ENCODE results near the gene TAB3.

TAB3 gene

GRCh38 chrX:30865015-30865414, 24.0 kb downstream of the TAB3 start:
- TF ChIP-seq TAF1 (IDR thresholded peaks at IDR 0.05; ENCODE audit: borderline replicate concordance, insufficient read depth, low read length) = no peak
- no peak for TF ChIP-seq SIN3A (IDR thresholded peaks at IDR 0.05; ENCODE audit: borderline replicate concordance, insufficient read depth, low read length)
- no peak for TF ChIP-seq FOXP2 (optimal IDR thresholded peaks at IDR 0.05; ENCODE audit: borderline replicate concordance, extremely low read depth, extremely low read length, insufficient read depth)
- TF ChIP-seq, protein P1, sequence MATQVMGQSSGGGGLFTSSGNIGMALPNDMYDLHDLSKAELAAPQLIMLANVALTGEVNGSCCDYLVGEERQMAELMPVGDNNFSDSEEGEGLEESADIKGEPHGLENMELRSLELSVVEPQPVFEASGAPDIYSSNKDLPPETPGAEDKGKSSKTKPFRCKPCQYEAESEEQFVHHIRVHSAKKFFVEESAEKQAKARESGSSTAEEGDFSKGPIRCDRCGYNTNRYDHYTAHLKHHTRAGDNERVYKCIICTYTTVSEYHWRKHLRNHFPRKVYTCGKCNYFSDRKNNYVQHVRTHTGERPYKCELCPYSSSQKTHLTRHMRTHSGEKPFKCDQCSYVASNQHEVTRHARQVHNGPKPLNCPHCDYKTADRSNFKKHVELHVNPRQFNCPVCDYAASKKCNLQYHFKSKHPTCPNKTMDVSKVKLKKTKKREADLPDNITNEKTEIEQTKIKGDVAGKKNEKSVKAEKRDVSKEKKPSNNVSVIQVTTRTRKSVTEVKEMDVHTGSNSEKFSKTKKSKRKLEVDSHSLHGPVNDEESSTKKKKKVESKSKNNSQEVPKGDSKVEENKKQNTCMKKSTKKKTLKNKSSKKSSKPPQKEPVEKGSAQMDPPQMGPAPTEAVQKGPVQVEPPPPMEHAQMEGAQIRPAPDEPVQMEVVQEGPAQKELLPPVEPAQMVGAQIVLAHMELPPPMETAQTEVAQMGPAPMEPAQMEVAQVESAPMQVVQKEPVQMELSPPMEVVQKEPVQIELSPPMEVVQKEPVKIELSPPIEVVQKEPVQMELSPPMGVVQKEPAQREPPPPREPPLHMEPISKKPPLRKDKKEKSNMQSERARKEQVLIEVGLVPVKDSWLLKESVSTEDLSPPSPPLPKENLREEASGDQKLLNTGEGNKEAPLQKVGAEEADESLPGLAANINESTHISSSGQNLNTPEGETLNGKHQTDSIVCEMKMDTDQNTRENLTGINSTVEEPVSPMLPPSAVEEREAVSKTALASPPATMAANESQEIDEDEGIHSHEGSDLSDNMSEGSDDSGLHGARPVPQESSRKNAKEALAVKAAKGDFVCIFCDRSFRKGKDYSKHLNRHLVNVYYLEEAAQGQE (IDR thresholded peaks at IDR 0.05; ENCODE audit: insufficient read depth in 1 of 2, low read depth in 2 of 2, low read length in 2 of 2) = no peak
- no peak for TF ChIP-seq POLR2AphosphoS5 (IDR thresholded peaks at IDR 0.05; ENCODE audit: low read depth, low read length)

GRCh38 chrX:30864383-30864785, 24.7 kb downstream of the TAB3 start:
- TF ChIP-seq FOXP2 (optimal IDR thresholded peaks at IDR 0.05; ENCODE audit: borderline replicate concordance, extremely low read depth, extremely low read length, insufficient read depth) (no peak), TAF1 (IDR thresholded peaks at IDR 0.05; ENCODE audit: borderline replicate concordance, insufficient read depth, low read length) (no peak), SIN3A (IDR thresholded peaks at IDR 0.05; ENCODE audit: borderline replicate concordance, insufficient read depth, low read length) (no peak), POLR2AphosphoS5 (IDR thresholded peaks at IDR 0.05; ENCODE audit: low read depth, low read length) (no peak)
- TF ChIP-seq, protein P1 (IDR thresholded peaks at IDR 0.05; ENCODE audit: insufficient read depth in 1 of 2, low read depth in 2 of 2, low read length in 2 of 2) = no peak

DNA sequence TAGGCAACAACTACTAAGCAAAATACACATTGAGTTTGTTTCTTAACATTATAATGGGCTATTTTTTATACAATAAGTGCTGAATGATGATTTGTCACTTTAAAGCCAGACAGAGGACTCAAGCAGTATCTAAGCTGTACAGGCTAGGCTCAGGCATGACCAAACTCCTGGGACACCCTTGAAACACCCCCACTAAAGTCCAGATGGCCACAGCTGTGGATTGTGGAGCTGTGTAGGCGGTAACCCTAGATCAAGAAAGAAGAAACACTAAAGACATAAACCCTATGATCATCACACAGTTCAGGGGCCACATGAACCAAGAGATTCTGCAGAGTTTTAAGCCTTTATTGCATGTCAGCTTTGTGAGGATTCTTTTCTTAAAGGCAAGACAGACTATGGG, 25.1 kb downstream of the TAB3 start:
- TF ChIP-seq FOXP2 (optimal IDR thresholded peaks at IDR 0.05; ENCODE audit: borderline replicate concordance, extremely low read depth, extremely low read length, insufficient read depth) (no peak), TAF1 (IDR thresholded peaks at IDR 0.05; ENCODE audit: borderline replicate concordance, insufficient read depth, low read length) (no peak), POLR2AphosphoS5 (IDR thresholded peaks at IDR 0.05; ENCODE audit: low read depth, low read length) (no peak), SIN3A (IDR thresholded peaks at IDR 0.05; ENCODE audit: borderline replicate concordance, insufficient read depth, low read length) (no peak)

GRCh38 chrX:30858098-30858497, 31.0 kb downstream of the TAB3 start:
- TF ChIP-seq FOXP2 (optimal IDR thresholded peaks at IDR 0.05; ENCODE audit: borderline replicate concordance, extremely low read depth, extremely low read length, insufficient read depth) (no peak), TAF1 (IDR thresholded peaks at IDR 0.05; ENCODE audit: borderline replicate concordance, insufficient read depth, low read length) (no peak), SIN3A (IDR thresholded peaks at IDR 0.05; ENCODE audit: borderline replicate concordance, insufficient read depth, low read length) (no peak), POLR2AphosphoS5 (IDR thresholded peaks at IDR 0.05; ENCODE audit: low read depth, low read length) (no peak)
- TF ChIP-seq, protein P1 (IDR thresholded peaks at IDR 0.05; ENCODE audit: insufficient read depth in 1 of 2, low read depth in 2 of 2, low read length in 2 of 2) = no peak

DNA sequence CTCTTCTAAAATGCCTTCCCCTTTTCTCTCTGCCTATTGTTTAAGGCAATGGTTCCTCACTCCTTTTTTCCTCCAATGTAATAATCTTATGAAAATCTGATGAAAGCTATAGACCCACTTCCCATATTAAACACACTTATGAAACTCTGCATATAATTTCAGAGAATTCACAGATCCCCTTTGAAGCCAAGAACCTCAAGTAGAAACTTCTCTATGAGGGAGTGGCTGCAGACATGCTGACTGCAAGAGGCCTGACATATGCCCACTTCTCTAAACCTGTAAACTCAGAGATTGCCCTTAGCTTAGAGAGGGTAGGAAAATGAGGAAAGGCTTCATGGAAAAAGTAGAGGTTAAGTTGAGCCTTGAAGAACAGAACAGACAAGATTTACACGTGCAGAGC, 37.6 kb downstream of the TAB3 start:
- TF ChIP-seq POLR2AphosphoS5 (IDR thresholded peaks at IDR 0.05; ENCODE audit: low read depth, low read length) = no peak
- TF ChIP-seq, protein P1 (IDR thresholded peaks at IDR 0.05; ENCODE audit: insufficient read depth in 1 of 2, low read depth in 2 of 2, low read length in 2 of 2) = no peak
